ENCODE data around the gene PLCB1.
"Not testable (repeated sequence)": the region's sequence is repeated elsewhere in the genome, so short reads cannot be mapped to it uniquely, and the experiment has no call there.

The PLCB1 gene

GRCh38 chr20:8602389-8603116 lies 470.5 kb downstream of the PLCB1 start:
- no peak for DNase-seq (ENCODE audit: low read depth)

- no peak for DNase-seq (ENCODE audit: low read depth)
Measured at GRCh38 chr20:8608470-8608869, 476.4 kb downstream of the PLCB1 start.

- DNase-seq (ENCODE audit: low read depth): no peak
Measured at GRCh38 chr20:8616792-8617191, 484.7 kb downstream of the PLCB1 start.

DNA sequence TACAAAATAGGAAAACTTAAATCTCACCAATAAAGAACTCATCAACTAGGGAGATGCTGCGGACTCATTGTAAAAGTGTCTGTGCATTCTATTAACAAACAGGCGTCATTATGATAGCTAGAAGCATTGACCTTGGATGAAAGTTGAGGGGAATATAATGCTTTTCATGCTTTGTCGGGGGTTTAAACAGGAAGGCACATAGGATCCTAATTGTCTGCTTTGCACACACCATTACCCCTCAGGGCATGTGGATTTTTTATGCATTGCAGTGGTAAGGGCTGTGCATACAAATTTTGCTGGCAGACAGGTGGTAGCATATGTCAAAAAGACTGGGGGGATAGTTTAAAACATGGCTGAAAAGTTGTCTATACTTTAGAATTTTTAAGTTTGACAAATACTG lies 488.9 kb downstream of the PLCB1 start:
- DNase-seq (ENCODE audit: low read depth): no peak

GRCh38 chr20:8624046-8624445 lies 492.0 kb downstream of the PLCB1 start:
- DNase-seq (ENCODE audit: low read depth): no peak

DNA sequence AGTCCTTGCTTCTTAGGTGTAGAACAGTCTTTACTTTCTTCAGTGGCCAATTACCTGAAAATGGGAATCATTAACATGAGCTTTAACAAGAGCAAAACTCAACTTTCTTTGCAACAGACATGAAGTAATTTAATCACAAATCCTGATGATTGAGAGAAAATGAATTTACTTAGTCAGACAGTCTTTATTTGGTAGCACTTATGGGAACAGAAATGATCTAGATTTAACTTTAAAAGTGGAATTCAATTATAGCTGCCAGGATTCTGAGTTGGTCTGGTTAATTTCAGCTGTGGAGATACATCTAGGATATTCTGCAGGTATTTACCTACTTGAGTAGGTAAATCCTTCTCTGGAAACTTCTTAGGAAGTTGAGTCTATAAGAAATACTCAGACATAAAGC lies 492.6 kb downstream of the PLCB1 start:
- DNase-seq (ENCODE audit: low read depth): no peak

GRCh38 chr20:8627340-8628004 lies 495.4 kb downstream of the PLCB1 start:
- DNase-seq (ENCODE audit: low read depth): no peak

DNA sequence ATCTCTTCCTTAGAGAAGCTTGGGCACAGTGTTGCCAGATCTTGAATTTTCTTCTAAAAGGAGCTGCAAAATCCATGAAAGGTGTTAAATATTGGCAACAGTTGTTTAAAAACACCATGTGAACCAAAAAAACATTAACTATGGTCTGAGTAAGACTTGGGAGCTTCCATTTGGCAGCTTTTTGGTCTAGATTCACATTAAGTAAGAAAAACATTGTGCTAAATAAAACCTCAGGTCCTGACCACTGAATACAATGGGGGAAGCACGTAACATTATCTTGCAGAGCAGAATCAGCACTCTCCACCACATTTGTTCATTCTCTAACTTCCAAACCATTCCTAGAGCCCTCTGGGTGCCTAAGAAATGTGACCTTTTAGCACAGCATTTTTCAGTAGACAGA lies 499.2 kb downstream of the PLCB1 start:
- no peak for DNase-seq (ENCODE audit: low read depth)

DNA sequence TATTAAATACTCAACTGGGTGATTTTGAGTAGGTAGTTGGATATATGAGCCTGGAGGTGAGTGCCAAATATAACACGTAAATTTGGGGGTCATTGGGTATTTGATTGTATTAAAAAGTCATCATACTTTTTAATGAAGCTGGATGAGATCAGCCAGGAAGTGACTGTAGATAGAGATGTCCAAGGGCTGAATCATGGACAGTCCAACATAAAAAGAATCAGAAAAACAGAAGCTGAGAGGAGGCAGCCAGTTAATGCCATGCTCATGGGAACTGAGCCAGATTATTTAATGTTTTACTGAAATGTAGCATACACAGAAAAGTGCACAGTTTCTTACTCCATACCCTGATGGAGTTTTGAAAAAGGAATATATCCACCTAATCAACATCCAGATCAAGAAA lies 501.3 kb downstream of the PLCB1 start:
- no peak for DNase-seq (ENCODE audit: low read depth)

DNA sequence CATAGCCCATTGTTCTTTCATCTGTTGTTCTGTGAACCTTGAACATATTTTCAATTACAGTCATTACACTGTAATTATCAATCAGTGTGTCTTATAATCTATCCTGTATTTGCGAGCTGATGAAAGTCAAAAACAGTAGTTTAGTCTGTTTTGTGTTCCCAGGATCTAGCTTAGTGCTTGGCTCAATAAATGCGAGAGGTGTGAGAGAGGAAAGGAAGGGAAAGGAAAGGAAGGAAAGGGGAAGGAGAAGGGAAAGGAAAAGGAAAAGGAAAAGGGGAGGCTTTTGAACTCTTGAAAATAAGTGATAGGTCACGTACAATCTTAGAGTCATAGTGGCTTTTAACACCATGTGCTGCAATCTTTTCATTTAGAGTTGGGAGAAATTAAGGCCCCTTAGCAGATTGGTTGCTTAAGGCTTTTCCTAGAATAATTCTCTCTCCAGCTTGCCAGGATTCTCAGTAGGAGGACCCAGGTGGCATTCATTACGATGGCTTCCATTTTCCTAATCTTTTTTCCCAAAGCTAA lies 503.0 kb downstream of the PLCB1 start:
- no peak for DNase-seq (ENCODE audit: low read depth)

DNA sequence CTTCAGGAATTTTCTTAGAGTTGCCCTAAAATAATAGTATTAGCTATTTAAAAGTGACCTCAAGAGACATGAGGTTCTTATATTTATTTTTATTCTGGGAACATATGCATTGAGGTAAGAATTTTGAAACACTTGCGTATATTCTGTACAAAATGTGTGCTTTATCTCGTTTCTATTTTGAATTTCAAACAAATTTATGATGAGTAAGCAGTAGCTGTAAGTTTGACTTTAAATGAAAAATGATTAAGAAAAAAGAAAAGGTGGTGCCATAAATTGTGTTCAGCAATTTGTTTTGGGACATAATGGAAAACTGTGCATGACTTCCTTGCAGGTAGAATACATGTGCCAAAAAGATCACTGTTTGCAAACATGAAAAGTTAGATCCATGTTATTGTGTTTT lies 503.8 kb downstream of the PLCB1 start:
- DNase-seq (ENCODE audit: low read depth): no peak

DNA sequence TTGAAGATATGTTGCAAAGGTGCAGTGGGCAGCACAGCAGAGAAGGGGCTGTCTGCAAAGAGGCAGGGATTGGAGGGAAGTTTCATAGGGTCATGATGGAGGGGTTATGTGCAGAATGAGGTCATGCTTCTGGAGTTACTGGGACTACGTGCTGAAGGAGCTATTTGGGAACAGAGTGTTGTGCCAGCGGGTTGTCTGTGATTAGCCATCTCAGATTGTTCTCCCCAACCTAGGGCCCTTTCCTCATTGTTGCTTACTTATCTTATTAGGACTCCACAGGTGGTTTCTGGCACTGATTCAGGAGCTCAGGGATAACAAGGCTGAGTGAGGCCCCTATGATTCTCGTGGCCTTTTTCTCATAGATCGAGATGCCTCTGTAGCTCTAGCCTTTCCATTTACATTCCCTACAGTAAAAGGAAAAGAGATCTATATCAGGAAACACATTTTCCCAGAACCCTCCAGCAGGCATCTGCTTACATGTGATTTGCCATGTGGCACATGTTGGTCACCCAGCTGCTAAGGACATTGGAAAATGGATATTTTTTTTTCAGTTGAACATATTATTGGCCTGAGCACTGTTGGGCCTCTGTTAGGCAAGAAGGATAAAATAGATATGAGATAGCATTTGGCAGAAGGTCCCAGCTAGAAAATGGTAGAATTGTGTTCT lies 507.2 kb downstream of the PLCB1 start:
- DNase-seq (ENCODE audit: low read depth): no peak

- no peak for DNase-seq (ENCODE audit: low read depth)
Measured at GRCh38 chr20:8640461-8640860, 508.4 kb downstream of the PLCB1 start.

GRCh38 chr20:8642247-8642646 lies 510.2 kb downstream of the PLCB1 start:
- DNase-seq (ENCODE audit: low read depth): no peak

- not testable (repeated sequence) for DNase-seq (ENCODE audit: low read depth)
Measured at GRCh38 chr20:8644468-8644867, 512.4 kb downstream of the PLCB1 start.

GRCh38 chr20:8645326-8645725 lies 513.3 kb downstream of the PLCB1 start:
- DNase-seq (ENCODE audit: low read depth): no peak

DNA sequence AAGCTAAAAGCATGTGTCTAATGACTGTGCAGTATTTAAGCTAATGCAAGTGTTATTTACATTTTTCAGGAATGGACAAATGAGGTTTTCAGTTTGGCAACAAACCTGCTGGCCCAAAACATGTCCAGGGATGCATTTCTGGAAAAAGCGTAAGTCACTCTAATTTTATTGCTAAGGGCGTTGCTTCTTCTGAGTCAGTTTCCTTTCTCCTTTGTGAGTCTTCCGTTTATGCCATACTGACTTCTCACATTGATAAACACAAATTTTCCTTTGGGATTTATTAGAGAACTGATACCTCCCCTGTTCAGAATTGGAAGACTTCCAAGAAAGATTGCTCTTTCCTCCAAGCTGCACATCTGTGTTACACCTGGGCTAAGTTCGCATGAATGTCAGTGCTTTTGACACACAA lies 514.0 kb downstream of the PLCB1 start:
- no peak for DNase-seq (ENCODE audit: low read depth)

GRCh38 chr20:8646716-8647115 lies 514.6 kb downstream of the PLCB1 start:
- no peak for DNase-seq (ENCODE audit: low read depth)

- no peak for DNase-seq (ENCODE audit: low read depth)
Measured at GRCh38 chr20:8647961-8648441, 515.9 kb downstream of the PLCB1 start.

DNA sequence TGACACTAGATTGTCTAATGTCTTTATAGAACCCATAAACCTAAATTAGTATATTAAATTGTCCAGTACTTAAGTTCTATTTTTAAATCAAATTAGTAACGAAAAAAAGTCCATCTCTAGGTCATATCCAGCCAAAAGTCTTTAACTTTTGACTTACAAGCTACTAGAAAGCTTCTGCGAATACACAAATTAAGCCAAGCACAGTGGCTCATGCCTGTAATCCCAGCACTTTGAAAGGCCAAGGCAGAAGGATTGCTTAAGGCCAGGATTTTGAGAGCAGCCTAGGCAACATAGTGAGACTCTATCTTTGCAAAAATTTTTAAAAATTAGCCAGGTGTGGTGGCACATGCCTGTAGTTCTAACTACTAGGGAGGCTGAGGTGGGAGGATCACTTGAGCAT lies 516.4 kb downstream of the PLCB1 start:
- DNase-seq (ENCODE audit: low read depth): no peak

- no peak for DNase-seq (ENCODE audit: low read depth)
Measured at GRCh38 chr20:8652396-8652795, 520.3 kb downstream of the PLCB1 start.

GRCh38 chr20:8654486-8654885 lies 522.4 kb downstream of the PLCB1 start:
- DNase-seq (ENCODE audit: low read depth): no peak

DNA sequence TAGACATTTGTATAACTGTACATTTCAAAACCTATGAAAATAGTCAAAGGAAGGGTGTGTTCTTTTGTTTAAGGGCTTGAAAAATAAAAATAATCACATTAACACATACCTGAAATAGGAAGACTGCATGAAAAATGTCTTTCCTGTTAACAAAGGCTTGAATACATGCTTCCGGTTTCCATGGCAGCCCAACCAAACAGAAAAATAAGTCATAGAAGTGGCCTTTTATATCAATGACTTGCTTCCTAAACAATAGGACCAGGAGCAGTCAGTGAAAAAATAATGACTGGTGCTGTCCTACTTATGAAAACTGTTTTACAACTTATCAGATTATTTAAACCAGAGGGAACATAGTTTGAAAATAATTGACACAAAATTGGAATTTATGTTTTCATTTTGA lies 524.3 kb downstream of the PLCB1 start:
- no peak for DNase-seq (ENCODE audit: low read depth)

Data from CMK (cell line).